ENCODE measurements around the gene CREBBP.

- TF ChIP-seq EZH2 (IDR thresholded peaks at IDR 0.05; ENCODE audit: low read depth, unreplicated experiment) (no peak), CTCF (conservative IDR thresholded peaks at IDR 0.05; ENCODE audit: low read depth in 2 of 2) (no peak)
These were observed 41.7 kb upstream of the CREBBP start for GRCh38 chr16:3922241-3922640.
